PC-3 (cell line): ENCODE results near the gene NPSR1. TPM values are rescaled to one million over a fixed set of nuclear protein-coding genes. Genes with fewer than 3 reads are reported as not detected.

Experiments used
- ATAC-seq: fragments of 200-7000 bp; cut with Tn5 transposase; 2 replicates; pipeline ENCODE4 v1.9.1; 2020; ENCODE audit warnings: mild to moderate bottlenecking, moderate library complexity
- BruUV-seq: library from RNA; stranded (reverse); fragments of 400-500 nt; replicated peaks from 2 replicates; lab custom pipeline; 2021; lab: Mats Ljungman, UMichigan
- CTCF ChIA-PET: fragments of 300-600 bp; sonication (Branson Sonifier 250); formaldehyde crosslinking; loops from one replicate; lab custom pipeline; 2022; ENCODE audit warnings: antibody characterized with exemption; lab: Charles Lee
- POLR2A ChIA-PET: fragments of 300-600 bp; sonication (Branson Sonifier 250); formaldehyde crosslinking; loops from one replicate; lab custom pipeline; 2022; ENCODE audit warnings: antibody characterized with exemption; ENCODE audit not compliant: unreplicated experiment; lab: Charles Lee
- DNase-seq: peaks from one replicate; pipeline ENCODE4 v3.0.0-alpha.2; 2015
- H2AFZ ChIP-seq: fragments of 300-600 bp; sonication (generic); 2 replicates; pipeline ENCODE4 v1.6.0; 2016; ENCODE audit warnings: antibody characterized with exemption, low read length
- H3F3A ChIP-seq: fragments of 300-600 bp; sonication (generic); one replicate; pipeline ENCODE4 v1.6.0; 2017; ENCODE audit warnings: antibody characterized with exemption, low read length, control low read depth, mild to moderate bottlenecking; ENCODE audit not compliant: unreplicated experiment
- H3K27ac ChIP-seq: fragments of 300-600 bp; sonication (generic); 2 replicates; pipeline ENCODE4 v1.5.1; 2016; ENCODE audit warnings: mild to moderate bottlenecking, low read length
- H3K27me3 ChIP-seq: fragments of 300-600 bp; sonication (generic); 2 replicates; pipeline ENCODE4 v1.6.1; 2016; ENCODE audit warnings: low read length, mixed read lengths
- H3K36me3 ChIP-seq: fragments of 300-600 bp; sonication (generic); 2 replicates; pipeline ENCODE4 v1.6.1; 2016; ENCODE audit warnings: low read depth, mixed run types, low read length, mixed read lengths
- H3K4me1 ChIP-seq: fragments of 300-600 bp; sonication (generic); 2 replicates; pipeline ENCODE4 v1.5.1; 2016; ENCODE audit warnings: low read length; ENCODE audit not compliant: insufficient read depth
- H3K4me2 ChIP-seq: fragments of 300-600 bp; sonication (generic); 2 replicates; pipeline ENCODE4 v1.6.0; 2016; ENCODE audit warnings: low read length
- H3K4me3 ChIP-seq: fragments of 300-600 bp; sonication (generic); 2 replicates; pipeline ENCODE4 v1.5.1; 2016; ENCODE audit warnings: mild to moderate bottlenecking, low read length, mixed read lengths
- H3K79me2 ChIP-seq: fragments of 300-600 bp; sonication (generic); 2 replicates; pipeline ENCODE4 v1.6.1; 2017; ENCODE audit warnings: low read length, mixed read lengths
- H3K9ac ChIP-seq: fragments of 300-600 bp; sonication (generic); 2 replicates; pipeline ENCODE4 v1.6.0; 2016; ENCODE audit warnings: mild to moderate bottlenecking, low read length
- H3K9me2 ChIP-seq: fragments of 300-600 bp; sonication (generic); replicated peaks from 2 replicates; pipeline ENCODE4 v1.6.1; 2016; ENCODE audit warnings: mixed run types, low read length, mixed read lengths
- H3K9me3 ChIP-seq: fragments of 300-600 bp; sonication (generic); 2 replicates; pipeline ENCODE4 v1.6.1; 2016; ENCODE audit warnings: low read length, mixed read lengths
- H4K20me1 ChIP-seq: fragments of 300-600 bp; sonication (generic); 2 replicates; pipeline ENCODE4 v1.6.1; 2016; ENCODE audit warnings: low read length, mixed read lengths
- CTCF ChIP-seq: fragments of 300-600 bp; sonication (generic); conservative IDR thresholded peaks from 2 replicates; pipeline ENCODE4 v1.5.1; 2017; ENCODE audit warnings: antibody characterized with exemption, low read depth, mild to moderate bottlenecking, low read length
- EZH2 ChIP-seq: fragments of 300-600 bp; sonication (generic); IDR thresholded peaks from one replicate; pipeline ENCODE4 v1.6.1; 2017; ENCODE audit warnings: antibody characterized with exemption, mild to moderate bottlenecking, low read length; ENCODE audit not compliant: unreplicated experiment
- EZH2phosphoT487 ChIP-seq: fragments of 300-600 bp; sonication (generic); IDR thresholded peaks from 2 replicates; pipeline ENCODE4 v1.6.1; 2018; ENCODE audit warnings: mild to moderate bottlenecking, antibody characterized with exemption, low read length, borderline replicate concordance
- intact Hi-C: fragments of 100-400 bp; cut with micrococcal nuclease; formaldehyde crosslinking; loops from 2 replicates; pipeline ENCODE4 v1.9.0; 2023
- total RNA-seq: library from RNA; depleted of rRNA; stranded (reverse); fragments of >200 nt; gene quantifications from 2 replicates; pipeline ENCODE4 v1.2.3, GENCODE V29; 2014

The NPSR1 gene
- total RNA-seq, 1 experiment from 2014 or later = not detected

DNA sequence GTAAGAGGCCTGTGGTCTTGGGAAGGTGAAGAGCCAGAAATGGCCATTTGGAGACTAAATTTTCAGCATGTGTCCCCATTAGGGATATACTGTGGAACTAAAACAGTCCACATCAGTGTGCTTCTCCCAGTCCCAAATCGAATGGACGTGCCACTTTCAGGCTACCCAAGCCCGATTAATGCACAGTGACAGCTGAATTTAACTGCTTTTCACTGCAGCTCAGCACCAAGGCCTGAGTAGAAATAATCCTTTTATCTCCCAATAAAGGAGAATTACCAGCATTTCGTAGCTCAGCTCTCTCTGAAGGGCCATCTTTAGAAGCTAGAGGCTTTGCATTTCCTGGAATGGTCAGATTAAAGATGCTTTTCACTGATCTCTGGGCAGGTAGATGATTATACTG lies 183.3 kb downstream of the NPSR1 start:
- BruUV-seq = no TSS peak
- Histone ChIP-seq H3K79me2 (no peaks in the 10 kb centered on the region), H3K4me3 (no peak overlapping the region), H3K36me3 (no peaks in the 10 kb centered on the region), H3K9me3 (no peaks in the 10 kb centered on the region), H3K27me3 (no peaks in the 10 kb centered on the region), H3K9me2 (no peaks in the 10 kb centered on the region), H3F3A (no peaks in the 10 kb centered on the region), H3K9ac (no peak overlapping the region), H3K4me2 (no peak overlapping the region), H4K20me1 (no peaks in the 10 kb centered on the region), H2AFZ (no peak overlapping the region), H3K27ac (no peak overlapping the region), H3K4me1 (peaks cover 20% of the 10 kb centered on the region)
- no peak for ATAC-seq
- no peak for DNase-seq
- CTCF ChIA-PET = no interaction called here
- no peak for TF ChIP-seq CTCF
- TF ChIP-seq EZH2phosphoT487 = no peak
- no peak for TF ChIP-seq EZH2
- intact Hi-C loops = no loop called here
- POLR2A ChIA-PET = no interaction called here

DNA sequence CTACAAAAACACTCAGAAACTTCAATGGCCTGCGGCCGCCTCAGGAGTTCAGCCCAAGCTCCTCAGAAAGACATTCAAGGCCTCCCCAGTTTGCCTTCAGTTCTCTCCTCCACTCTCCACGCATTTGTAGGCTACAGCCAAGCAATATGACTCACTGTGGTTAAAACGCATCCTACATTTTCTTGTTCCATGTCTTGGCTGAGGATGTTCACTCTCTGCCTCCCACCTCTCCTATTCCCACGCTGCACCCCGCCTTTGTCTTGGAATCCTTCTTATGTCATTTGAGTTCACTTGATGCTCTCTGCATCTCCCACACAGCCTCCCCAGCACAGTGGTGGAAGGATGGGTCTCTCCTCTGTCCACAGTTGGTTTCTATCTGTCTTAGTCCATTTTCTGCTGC lies 184.8 kb downstream of the NPSR1 start:
- CTCF ChIA-PET = no interaction called here
- POLR2A ChIA-PET = no interaction called here
- H4K20me1 ChIP-seq = no peaks in the 10 kb centered on the region
- H3F3A ChIP-seq = no peaks in the 10 kb centered on the region
- H3K9me2 ChIP-seq = no peaks in the 10 kb centered on the region
- H3K4me2 ChIP-seq = no peak overlapping the region
- no peak for ATAC-seq
- H3K27me3 ChIP-seq = no peaks in the 10 kb centered on the region
- no peak overlapping the region for H3K27ac ChIP-seq
- H3K36me3 ChIP-seq = no peaks in the 10 kb centered on the region
- H3K79me2 ChIP-seq = no peaks in the 10 kb centered on the region
- no peak for DNase-seq
- no peak overlapping the region for H2AFZ ChIP-seq
- no peak overlapping the region for H3K9ac ChIP-seq
- H3K9me3 ChIP-seq = no peaks in the 10 kb centered on the region
- peaks cover 10% of the 10 kb centered on the region for H3K4me1 ChIP-seq
- BruUV-seq = no TSS peak
- no peak for TF ChIP-seq EZH2phosphoT487
- TF ChIP-seq EZH2 = no peak
- no peak for TF ChIP-seq CTCF
- intact Hi-C loops = no loop called here
- no peak overlapping the region for H3K4me3 ChIP-seq

- no peaks in the 10 kb centered on the region for H3K4me1 ChIP-seq
- H3K36me3 ChIP-seq = no peaks in the 10 kb centered on the region
- no peak overlapping the region for H3K4me2 ChIP-seq
- no peak for ATAC-seq
- H3K27me3 ChIP-seq = no peaks in the 10 kb centered on the region
- TF ChIP-seq EZH2 = no peak
- no peak for TF ChIP-seq EZH2phosphoT487
- TF ChIP-seq CTCF = no peak
- H3K9me2 ChIP-seq = no peaks in the 10 kb centered on the region
- H3K9me3 ChIP-seq = no peaks in the 10 kb centered on the region
- no peaks in the 10 kb centered on the region for H3F3A ChIP-seq
- H3K9ac ChIP-seq = no peak overlapping the region
- H3K4me3 ChIP-seq = no peak overlapping the region
- ChIA-PET POLR2A (no interaction called here), CTCF (no interaction called here)
- H2AFZ ChIP-seq = no peak overlapping the region
- no peaks in the 10 kb centered on the region for H3K79me2 ChIP-seq
- BruUV-seq = no TSS peak
- DNase-seq = no peak
- intact Hi-C loops = no loop called here
- H4K20me1 ChIP-seq = no peaks in the 10 kb centered on the region
- no peak overlapping the region for H3K27ac ChIP-seq
Observed at GRCh38 chr7:34844406-34844805, 186.4 kb downstream of the NPSR1 start.
